Heart right ventricle (tissue), 16 donors: ENCODE results near the gene PSG2. TPM values are rescaled to one million over a fixed set of nuclear protein-coding genes. Genes with fewer than 3 reads are reported as not detected.
"Not testable (repeated sequence)": the region's sequence is repeated elsewhere in the genome, so short reads cannot be mapped to it uniquely, and the experiment has no call there.

ENCODE experiments used
- ATAC-seq, 8 donors: fragments of 200-7000 bp; cut with Tn5 transposase; one replicate each; pipeline ENCODE4 v1.9.1; 2020; ENCODE audit warnings: mild to moderate bottlenecking in 8 of 8, moderate library complexity in 8 of 8, moderate number of reproducible peaks in 1 of 8
- DNase-seq, 2 donors: peaks; one replicate each; pipeline ENCODE4 v3.0.0-alpha.2; 2020
- H3K27ac ChIP-seq, 10 donors: fragments of 200-600 bp; sonication (generic) in 2 of 10; one replicate each; pipeline versions ENCODE4 v1.5.0 to v1.8.0; 2020 to 2022; ENCODE audit warnings: mild to moderate bottlenecking in 3 of 10
- H3K27me3 ChIP-seq, 7 donors: fragments of 200-600 bp; one replicate each; pipeline ENCODE4 v1.8.0; 2021 to 2022; ENCODE audit warnings: mild to moderate bottlenecking in 2 of 7
- H3K36me3 ChIP-seq, 9 donors: fragments of 200-600 bp; sonication (generic) in 1 of 9; one replicate each; pipeline versions ENCODE4 v1.5.0 to v1.8.0; 2020 to 2022; ENCODE audit warnings: mild to moderate bottlenecking in 2 of 9
- H3K4me1 ChIP-seq, 9 donors: fragments of 200-600 bp; sonication (generic) in 1 of 9; one replicate each; pipeline versions ENCODE4 v1.5.0 to v1.8.0; 2020 to 2022; ENCODE audit warnings: mild to moderate bottlenecking in 4 of 9
- H3K4me3 ChIP-seq, 10 donors: fragments of 200-600 bp; sonication (generic) in 2 of 10; one replicate each; pipeline versions ENCODE4 v1.5.0 to v1.8.0; 2020 to 2022; ENCODE audit warnings: mild to moderate bottlenecking in 7 of 10, moderate library complexity in 2 of 10
- H3K9me3 ChIP-seq, 11 donors: fragments of 200-600 bp in 10 of 11; sonication (generic) in 2 of 11; one replicate each; pipeline versions ENCODE4 v1.5.0 to v1.8.0; 2013 to 2022; ENCODE audit warnings: mild to moderate bottlenecking in 2 of 11, control low read depth in 1 of 11, moderate library complexity in 1 of 11
- intact Hi-C, 10 donors: fragments of 100-400 bp; cut with DNase I; formaldehyde crosslinking; loops; one replicate each; pipeline versions ENCODE4 v1.11.1 to v1.14.2; 2022
- polyA plus RNA-seq, 2 donors: library from polyadenylated mRNA; stranded (reverse); fragments of 200-250 nt; gene quantifications; one replicate each; pipeline ENCODE4 v1.2.3, GENCODE V29; 2013
- total RNA-seq, 10 donors: library from RNA; stranded (reverse); fragmentation: NEBNext Ultra II Directional in 3 of 10; extraction: Animal tissue kit (Norgen Biotek cat#: 25700) in 3 of 10; gene quantifications; one replicate each; pipeline versions ENCODE4 v1.2.1 to v1.2.4, GENCODE V29; 2021 to 2023
- TF ChIP-seq, protein P1 (sequence below), 9 donors: fragments of 200-600 bp; sonication (generic) in 2 of 9; IDR thresholded peaks; one replicate each; pipeline versions ENCODE4 v1.5.0 to v1.8.0; 2021 to 2022; ENCODE audit warnings: antibody characterized with exemption in 9 of 9, mild to moderate bottlenecking in 5 of 9, moderate library complexity in 1 of 9
- donor health status: Arrhythmogenic right ventricular cardiomyopathy.
- donor health status: ischemic (EF 13 %, LVEDD 7.1; RV severe dilation, severe dysfunction).
- donor health status: healthy with polysubstance abuse.
- donor health status: DM: no; HTN: yes; CAD: no.
- donor health status: DM: no; HTN: no; CAD: no.
- donor health status: ischemic (EF 25% LVEDD 6.9; RV normal size, moderate dysfunction).
- donor health status: ischemic (EF 25% LVEDD 5.7; RV mildly dilated, moderate dysfunction).
- donor health status: healthy.
- donor health status: DM: yes; HTN: yes; CAD: no.
- donor health status: Ischemic cardiomyopathy.
- donor health status: ischemic (EF 35%, LVEDD 5.7; RV mildly dilated, moderate dysfunction).
- donor health status: nonischemic (EF 11% LVEDD 7.7; RV severe dilation, severe dysfunction).
- donor health status: DM: yes; HTN: yes; CAD: no.
- donor health status: PGD.
- donor health status: ischemic (EF 29% LVEDD 5.4; RV normal size, mild dysfunction).
- donor health status: nonischemic (EF 23%, LVEDD 6.1; RV moderate dilation, normal function).

PSG2 gene
- total and polyA plus RNA-seq, 12 donors = not detected

DNA sequence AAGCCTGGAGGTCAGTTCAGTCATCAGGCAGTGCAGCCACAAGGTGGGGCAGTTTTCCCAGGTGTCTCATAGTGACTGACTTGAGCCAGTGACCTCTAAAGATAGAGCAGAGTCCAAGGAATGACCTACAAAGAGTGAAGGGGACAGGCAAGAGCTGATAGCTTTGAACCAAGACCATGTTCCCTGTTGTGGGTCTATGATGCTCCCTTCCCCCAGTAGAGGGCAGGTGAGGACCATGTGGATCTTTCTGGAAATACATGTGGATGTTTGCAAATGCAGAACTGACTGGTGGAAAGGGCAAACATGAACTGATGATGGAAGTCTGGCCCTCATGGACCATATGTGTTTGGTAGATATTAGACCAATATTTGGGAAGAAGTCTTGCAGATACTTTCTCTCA is 62.9 kb downstream of the PSG2 start:
- H3K9me3 ChIP-seq, H3K4me3 ChIP-seq, H3K4me1 ChIP-seq, ATAC-seq, DNase-seq, intact Hi-C loops, H3K27ac ChIP-seq, H3K36me3 ChIP-seq, H3K27me3 ChIP-seq: not testable (repeated sequence)
- TF ChIP-seq, protein P1, sequence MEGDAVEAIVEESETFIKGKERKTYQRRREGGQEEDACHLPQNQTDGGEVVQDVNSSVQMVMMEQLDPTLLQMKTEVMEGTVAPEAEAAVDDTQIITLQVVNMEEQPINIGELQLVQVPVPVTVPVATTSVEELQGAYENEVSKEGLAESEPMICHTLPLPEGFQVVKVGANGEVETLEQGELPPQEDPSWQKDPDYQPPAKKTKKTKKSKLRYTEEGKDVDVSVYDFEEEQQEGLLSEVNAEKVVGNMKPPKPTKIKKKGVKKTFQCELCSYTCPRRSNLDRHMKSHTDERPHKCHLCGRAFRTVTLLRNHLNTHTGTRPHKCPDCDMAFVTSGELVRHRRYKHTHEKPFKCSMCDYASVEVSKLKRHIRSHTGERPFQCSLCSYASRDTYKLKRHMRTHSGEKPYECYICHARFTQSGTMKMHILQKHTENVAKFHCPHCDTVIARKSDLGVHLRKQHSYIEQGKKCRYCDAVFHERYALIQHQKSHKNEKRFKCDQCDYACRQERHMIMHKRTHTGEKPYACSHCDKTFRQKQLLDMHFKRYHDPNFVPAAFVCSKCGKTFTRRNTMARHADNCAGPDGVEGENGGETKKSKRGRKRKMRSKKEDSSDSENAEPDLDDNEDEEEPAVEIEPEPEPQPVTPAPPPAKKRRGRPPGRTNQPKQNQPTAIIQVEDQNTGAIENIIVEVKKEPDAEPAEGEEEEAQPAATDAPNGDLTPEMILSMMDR (IDR thresholded peaks at IDR 0.05) = peak in 2 of 9 donors; percentile 5 to 22

Other genes with a start within 250 kb of the PSG2 start
- gene PSG1, start 203.0 kb downstream of the PSG2 start, total RNA-seq = not detected
- not detected for gene PSG1, start 203.0 kb downstream of the PSG2 start, polyA plus RNA-seq
- gene PSG6, start 164.8 kb downstream of the PSG2 start, total RNA-seq = not detected
- not detected for gene PSG6, start 164.8 kb downstream of the PSG2 start, polyA plus RNA-seq
- not detected for gene PSG7, start 145.5 kb downstream of the PSG2 start, total RNA-seq
- gene PSG7, start 145.5 kb downstream of the PSG2 start, polyA plus RNA-seq = not detected
- not detected for gene PSG11, start 56.2 kb downstream of the PSG2 start, total RNA-seq
- gene PSG11, start 56.2 kb downstream of the PSG2 start, polyA plus RNA-seq = not detected
- not detected for gene PSG5, start 103.8 kb upstream of the PSG2 start, total RNA-seq
- gene PSG5, start 103.8 kb upstream of the PSG2 start, polyA plus RNA-seq = not detected
- gene PSG4, start 122.9 kb upstream of the PSG2 start, total RNA-seq = not detected
- not detected for gene PSG4, start 122.9 kb upstream of the PSG2 start, polyA plus RNA-seq
- not detected for gene PSG9, start 186.8 kb upstream of the PSG2 start, total RNA-seq
- gene PSG9, start 186.8 kb upstream of the PSG2 start, polyA plus RNA-seq = not detected